MCF 10A (cell line): ENCODE measurements around the gene TMPRSS9. TPM values are rescaled to one million over a fixed set of nuclear protein-coding genes. Genes with fewer than 3 reads are reported as not detected.

ENCODE experiments used
- BruUV-seq: library from RNA; stranded (reverse); fragments of 400-500 nt; replicated peaks from 2 replicates; lab custom pipeline; 2021; lab: Mats Ljungman, UMichigan
- CTCF ChIA-PET: fragments of 300-600 bp; sonication (Branson Sonifier 250); formaldehyde crosslinking; extraction: SDS; loops from one replicate; lab custom pipeline; 2021; ENCODE audit warnings: antibody characterized with exemption, inconsistent platforms; lab: Yijun Ruan, JAX
- POLR2A ChIA-PET: fragments of 300-600, 350-650 bp; sonication (Branson Sonifier 250); formaldehyde crosslinking; extraction: SDS; loops from one replicate; lab custom pipeline; 2020; ENCODE audit warnings: antibody characterized with exemption, inconsistent platforms; lab: Yijun Ruan, JAX
- DNase-seq: peaks from one replicate; pipeline ENCODE4 v3.0.0-alpha.2; 2018; ENCODE audit not compliant: unreplicated experiment
- H3K27ac Mint-ChIP-seq: one replicate; pipeline ENCODE4 v1.8.0; 2022; ENCODE audit warnings: mild to moderate bottlenecking, low read depth, mixed read lengths; ENCODE audit not compliant: unreplicated experiment
- H3K27me3 Mint-ChIP-seq: one replicate; pipeline ENCODE4 v1.8.0; 2022; ENCODE audit warnings: mixed read lengths; ENCODE audit not compliant: insufficient read depth, unreplicated experiment
- H3K36me3 Mint-ChIP-seq: one replicate; pipeline ENCODE4 v1.8.0; 2022; ENCODE audit warnings: mild to moderate bottlenecking, moderate library complexity, mixed read lengths; ENCODE audit not compliant: insufficient read depth, unreplicated experiment
- H3K4me1 Mint-ChIP-seq: one replicate; pipeline ENCODE4 v1.8.0; 2022; ENCODE audit warnings: mixed read lengths; ENCODE audit not compliant: insufficient read depth, unreplicated experiment
- H3K4me3 Mint-ChIP-seq: one replicate; pipeline ENCODE4 v1.8.0; 2022; ENCODE audit warnings: mild to moderate bottlenecking, moderate library complexity, mixed read lengths; ENCODE audit not compliant: unreplicated experiment
- H3K9me3 Mint-ChIP-seq: one replicate; pipeline ENCODE4 v1.8.0; 2022; ENCODE audit warnings: mixed read lengths; ENCODE audit not compliant: unreplicated experiment
- intact Hi-C: fragments of 100-400 bp; cut with micrococcal nuclease; formaldehyde crosslinking; loops from 2 replicates; pipeline ENCODE4 v1.14.1; 2022
- total RNA-seq: library from RNA; stranded (reverse); gene quantifications from 2 replicates; pipeline ENCODE4 v1.2.3, GENCODE V29; 2022
- TF ChIP-seq, protein P1 (sequence below): fragments of 200-600 bp; IDR thresholded peaks from one replicate; pipeline ENCODE4 v1.8.0; 2022; ENCODE audit warnings: antibody characterized with exemption, mild to moderate bottlenecking; ENCODE audit not compliant: unreplicated experiment

TMPRSS9 gene
- total RNA-seq, 1 experiment from 2014 or later: not detected

GRCh38 chr19:2325281-2326046, 34.6 kb upstream of the TMPRSS9 start:
- no peaks in the 10 kb centered on the region for H3K27me3 Mint-ChIP-seq
- H3K36me3 Mint-ChIP-seq: peaks cover 47% of the 10 kb centered on the region
- H3K4me3 Mint-ChIP-seq: no peak overlapping the region
- POLR2A ChIA-PET: no interaction called here
- peaks cover 26% of the 10 kb centered on the region for H3K4me1 Mint-ChIP-seq
- DNase-seq: no peak
- H3K9me3 Mint-ChIP-seq: no peaks in the 10 kb centered on the region
- no TSS peak for BruUV-seq
- intact Hi-C loops: no loop called here
- no peak overlapping the region for H3K27ac Mint-ChIP-seq
- TF ChIP-seq, protein P1, sequence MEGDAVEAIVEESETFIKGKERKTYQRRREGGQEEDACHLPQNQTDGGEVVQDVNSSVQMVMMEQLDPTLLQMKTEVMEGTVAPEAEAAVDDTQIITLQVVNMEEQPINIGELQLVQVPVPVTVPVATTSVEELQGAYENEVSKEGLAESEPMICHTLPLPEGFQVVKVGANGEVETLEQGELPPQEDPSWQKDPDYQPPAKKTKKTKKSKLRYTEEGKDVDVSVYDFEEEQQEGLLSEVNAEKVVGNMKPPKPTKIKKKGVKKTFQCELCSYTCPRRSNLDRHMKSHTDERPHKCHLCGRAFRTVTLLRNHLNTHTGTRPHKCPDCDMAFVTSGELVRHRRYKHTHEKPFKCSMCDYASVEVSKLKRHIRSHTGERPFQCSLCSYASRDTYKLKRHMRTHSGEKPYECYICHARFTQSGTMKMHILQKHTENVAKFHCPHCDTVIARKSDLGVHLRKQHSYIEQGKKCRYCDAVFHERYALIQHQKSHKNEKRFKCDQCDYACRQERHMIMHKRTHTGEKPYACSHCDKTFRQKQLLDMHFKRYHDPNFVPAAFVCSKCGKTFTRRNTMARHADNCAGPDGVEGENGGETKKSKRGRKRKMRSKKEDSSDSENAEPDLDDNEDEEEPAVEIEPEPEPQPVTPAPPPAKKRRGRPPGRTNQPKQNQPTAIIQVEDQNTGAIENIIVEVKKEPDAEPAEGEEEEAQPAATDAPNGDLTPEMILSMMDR: no peak
- CTCF ChIA-PET: interaction anchor here (0.6 kb wide), 1 partner anchor 52 kb away, joined by 4 read pairs; no protein-coding TSS in a partner anchor

DNA sequence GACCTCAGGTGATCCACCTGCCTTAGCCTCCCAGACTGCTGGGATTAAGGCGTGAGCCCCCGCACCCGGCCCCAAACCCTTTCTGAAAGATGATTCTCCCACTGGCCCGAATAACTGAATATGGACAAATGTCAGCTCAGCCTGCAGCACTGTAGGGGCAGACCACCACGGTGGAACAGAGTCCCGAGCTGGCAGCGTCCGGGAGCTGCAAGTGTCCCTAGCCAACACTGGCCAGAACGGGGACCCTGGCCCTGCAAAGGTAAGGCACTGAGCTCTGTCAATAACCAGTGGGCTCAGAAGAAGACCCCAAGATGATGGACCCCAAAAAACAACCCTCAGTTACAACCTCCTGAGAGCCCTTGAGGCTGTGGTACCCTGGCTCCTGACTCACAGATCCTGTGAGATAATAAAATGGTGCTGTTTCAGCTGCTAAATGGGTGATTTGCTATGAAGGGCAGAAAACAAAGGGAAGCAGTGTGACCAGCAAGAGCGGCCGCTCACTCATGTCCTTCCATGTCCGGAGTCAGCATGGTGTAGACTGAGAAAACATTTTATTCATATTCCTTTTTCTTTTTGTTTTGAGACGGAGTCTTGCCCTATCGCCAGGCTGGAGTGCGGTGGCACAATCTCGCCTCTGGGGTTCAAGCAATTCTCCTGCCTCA, 33.2 kb upstream of the TMPRSS9 start:
- H3K36me3 Mint-ChIP-seq: peaks cover 51% of the 10 kb centered on the region
- no TSS peak for BruUV-seq

DNA sequence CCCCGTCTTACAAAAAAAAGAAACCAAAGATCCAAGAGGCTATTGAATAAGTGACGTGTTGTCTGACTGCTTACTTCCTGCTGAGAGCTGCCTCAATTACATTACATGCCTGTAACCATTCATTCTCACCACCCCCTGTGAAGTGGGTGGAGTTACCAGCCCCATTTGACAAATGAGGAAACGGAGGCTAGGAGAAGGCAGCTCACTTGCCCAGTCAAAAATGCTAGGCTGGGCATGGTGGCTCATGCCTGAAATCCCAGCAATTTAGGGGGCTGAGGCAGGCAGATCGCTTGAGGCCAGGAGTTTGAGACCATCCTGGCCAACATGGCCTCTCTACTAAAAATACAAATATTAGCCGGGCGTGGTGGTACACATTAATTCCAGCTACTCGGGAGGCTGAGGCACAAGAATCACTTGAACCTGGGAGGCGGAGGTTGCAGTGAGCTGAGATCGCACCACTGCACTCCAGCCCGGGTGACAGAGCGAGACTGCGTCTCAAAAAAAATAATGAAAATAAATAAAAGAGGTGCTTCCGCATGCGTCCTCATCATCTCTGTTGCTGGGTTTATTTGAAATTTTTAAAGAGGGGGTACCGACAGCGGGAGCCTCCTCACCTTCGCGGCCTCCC, 32.2 kb upstream of the TMPRSS9 start:
- H3K27me3 Mint-ChIP-seq: no peaks in the 10 kb centered on the region
- peak; percentile 81 for DNase-seq
- H3K27ac Mint-ChIP-seq: peak overlapping the region; percentile 97
- peak overlapping the region; percentile 93 for H3K4me3 Mint-ChIP-seq
- intact Hi-C loops: loop anchor here (2.0 kb wide), 1 partner anchor 63 kb away; no protein-coding TSS in a partner anchor
- H3K36me3 Mint-ChIP-seq: peaks cover 48% of the 10 kb centered on the region
- TF ChIP-seq, protein P1: no peak
- BruUV-seq: TSS peak; percentile 77
- H3K4me1 Mint-ChIP-seq: peaks cover 27% of the 10 kb centered on the region
- ChIA-PET CTCF (interaction anchor here (0.6 to 1.4 kb wide), 6 partner anchors 11 to 231 kb away, joined by 3 to 5 read pairs (median 3); no protein-coding TSS in a partner anchor), POLR2A (interaction anchor here (0.7 to 1.7 kb wide), 15 partner anchors 24 to 1056 kb away, joined by 3 to 18 read pairs (median 3); partner anchors contain the start of genes DOT1L, LMNB2, PLEKHJ1 and THOP1)
- no peaks in the 10 kb centered on the region for H3K9me3 Mint-ChIP-seq

More for the DNA sequence above, 33.2 kb upstream of the TMPRSS9 start:
- ChIA-PET CTCF (interaction anchor here (0.8 to 1.4 kb wide), 2 partner anchors 10 to 53 kb away, joined by 3 to 5 read pairs; no protein-coding TSS in a partner anchor), POLR2A (interaction anchor here (1.1 to 1.7 kb wide), 4 partner anchors 56 to 175 kb away, joined by 3 to 18 read pairs (median 7); partner anchors contain the start of gene LMNB2)
- Mint-ChIP-seq H3K27me3 (no peaks in the 10 kb centered on the region), H3K4me3 (peak overlapping the region; percentile 93), H3K9me3 (no peaks in the 10 kb centered on the region), H3K4me1 (peaks cover 27% of the 10 kb centered on the region), H3K27ac (no peak overlapping the region)
- intact Hi-C loops: no loop called here
- TF ChIP-seq, protein P1: no peak
- no peak for DNase-seq
